DOHH2 (cell line): Measurements from ENCODE around the gene GNB3.

Source experiments
- EZH2phosphoT487 ChIP-seq: fragments of 200-600 bp; sonication (generic); IDR thresholded peaks from 2 replicates; pipeline ENCODE4 v1.6.1; 2017; ENCODE audit warnings: borderline replicate concordance, mild to moderate bottlenecking, antibody characterized with exemption, low read length, moderate library complexity, mixed read lengths
- TF ChIP-seq, protein P1 (sequence below): fragments of 200-600 bp; sonication (generic); IDR thresholded peaks from one replicate; pipeline ENCODE4 v1.5.1; 2014; ENCODE audit warnings: antibody characterized with exemption, mild to moderate bottlenecking, low read depth, low read length; ENCODE audit not compliant: poor library complexity, severe bottlenecking

DNA sequence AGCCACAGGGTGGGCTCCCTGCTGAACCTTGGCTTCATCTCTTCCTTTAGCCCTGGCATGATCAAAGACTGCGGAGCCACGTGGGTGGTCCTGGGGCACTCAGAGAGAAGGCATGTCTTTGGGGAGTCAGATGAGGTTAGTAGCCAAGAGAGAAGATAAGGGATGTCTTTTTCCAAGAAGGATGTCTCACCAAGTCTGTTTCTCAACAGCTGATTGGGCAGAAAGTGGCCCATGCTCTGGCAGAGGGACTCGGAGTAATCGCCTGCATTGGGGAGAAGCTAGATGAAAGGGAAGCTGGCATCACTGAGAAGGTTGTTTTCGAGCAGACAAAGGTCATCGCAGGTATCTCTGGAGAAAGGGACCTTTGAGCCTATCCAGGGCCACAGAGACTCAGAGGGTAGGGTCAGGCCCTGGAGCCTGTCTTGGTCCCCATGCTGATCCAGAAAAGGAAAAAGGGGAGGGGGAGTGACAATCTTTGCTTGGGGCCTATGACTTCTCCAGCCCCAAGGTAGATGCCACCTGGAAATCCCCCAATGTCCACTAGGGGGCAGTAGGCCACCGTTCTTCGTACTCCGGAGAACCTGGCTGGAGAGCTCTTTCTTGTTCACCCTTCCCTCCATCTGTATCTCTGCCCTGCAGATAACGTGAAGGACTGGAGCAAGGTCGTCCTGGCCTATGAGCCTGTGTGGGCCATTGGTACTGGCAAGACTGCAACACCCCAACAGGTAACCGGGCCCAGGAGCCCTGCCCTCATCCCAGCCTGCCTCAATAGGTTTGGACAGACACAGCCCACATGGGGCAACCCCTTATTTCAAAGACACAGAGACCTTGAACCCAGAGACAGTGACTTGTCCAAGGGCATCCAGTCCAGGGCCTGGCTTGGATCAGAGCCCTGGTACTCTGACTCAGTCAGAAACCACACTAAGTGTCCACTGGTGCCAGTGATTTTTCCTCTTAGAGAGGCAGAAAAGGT, 28.6 kb downstream of the GNB3 start:
- TF ChIP-seq, protein P1, sequence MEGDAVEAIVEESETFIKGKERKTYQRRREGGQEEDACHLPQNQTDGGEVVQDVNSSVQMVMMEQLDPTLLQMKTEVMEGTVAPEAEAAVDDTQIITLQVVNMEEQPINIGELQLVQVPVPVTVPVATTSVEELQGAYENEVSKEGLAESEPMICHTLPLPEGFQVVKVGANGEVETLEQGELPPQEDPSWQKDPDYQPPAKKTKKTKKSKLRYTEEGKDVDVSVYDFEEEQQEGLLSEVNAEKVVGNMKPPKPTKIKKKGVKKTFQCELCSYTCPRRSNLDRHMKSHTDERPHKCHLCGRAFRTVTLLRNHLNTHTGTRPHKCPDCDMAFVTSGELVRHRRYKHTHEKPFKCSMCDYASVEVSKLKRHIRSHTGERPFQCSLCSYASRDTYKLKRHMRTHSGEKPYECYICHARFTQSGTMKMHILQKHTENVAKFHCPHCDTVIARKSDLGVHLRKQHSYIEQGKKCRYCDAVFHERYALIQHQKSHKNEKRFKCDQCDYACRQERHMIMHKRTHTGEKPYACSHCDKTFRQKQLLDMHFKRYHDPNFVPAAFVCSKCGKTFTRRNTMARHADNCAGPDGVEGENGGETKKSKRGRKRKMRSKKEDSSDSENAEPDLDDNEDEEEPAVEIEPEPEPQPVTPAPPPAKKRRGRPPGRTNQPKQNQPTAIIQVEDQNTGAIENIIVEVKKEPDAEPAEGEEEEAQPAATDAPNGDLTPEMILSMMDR = peak; percentile 83
- TF ChIP-seq EZH2phosphoT487 = no peak
